ENCODE data around the gene FRMD4A. TPM values are rescaled to one million over a fixed set of nuclear protein-coding genes. Genes with fewer than 3 reads are reported as not detected.

The FRMD4A gene
- total RNA-seq, 2 donors from 2014 or later: 22.3 to 22.4 TPM

- Histone ChIP-seq H3K9me3 (ENCODE audit: control insufficient read depth, low read length) (no peaks in the 10 kb centered on the region), H3K27me3 (ENCODE audit: control insufficient read depth, insufficient read depth, low read length, poor library complexity, severe bottlenecking) (no peaks in the 10 kb centered on the region), H3K36me3 (ENCODE audit: control insufficient read depth, insufficient read depth, low read length) (peaks cover 8% of the 10 kb centered on the region), H3K4me3 (ENCODE audit: low read length) (no peak overlapping the region), H3K27ac (ENCODE audit: low read depth, low read length) (no peak overlapping the region), H3K9ac (ENCODE audit: extremely low read depth, low read length, poor library complexity, severe bottlenecking) (no peak overlapping the region), H3K4me1 (ENCODE audit: control insufficient read depth, insufficient read depth, low read length) (peaks cover 9% of the 10 kb centered on the region)
- DNase-seq: no peak
- TF ChIP-seq CTCF (conservative IDR thresholded peaks at IDR 0.05): no peak
- no peak overlapping the region for H3K27ac Mint-ChIP-seq
- no peaks in the 10 kb centered on the region for H3K9me3 Mint-ChIP-seq
- peaks cover 17% of the 10 kb centered on the region for H3K27me3 Mint-ChIP-seq (ENCODE audit: insufficient read depth)
- no peak overlapping the region for H3K4me3 Mint-ChIP-seq
- H3K36me3 Mint-ChIP-seq (ENCODE audit: low read depth): peaks cover 21% of the 10 kb centered on the region
- WGBS, 2 experiments (ENCODE audit: insufficient coverage in 1 of 2, insufficient read length in 1 of 2): 95 to 98% methylated on average over 3 to 6 of the region's 6 CpGs
- H3K4me1 Mint-ChIP-seq: peaks cover 27% of the 10 kb centered on the region
These were observed 699.1 kb downstream of the FRMD4A start for GRCh38 chr10:13631594-13631993.

- peaks cover 9% of the 10 kb centered on the region for H3K4me1 ChIP-seq (ENCODE audit: control insufficient read depth, insufficient read depth, low read length)
- Mint-ChIP-seq H3K9me3 (no peaks in the 10 kb centered on the region), H3K4me3 (no peak overlapping the region), H3K27ac (no peak overlapping the region), H3K27me3 (ENCODE audit: insufficient read depth) (peaks cover 20% of the 10 kb centered on the region), H3K4me1 (peaks cover 27% of the 10 kb centered on the region), H3K36me3 (ENCODE audit: low read depth) (peaks cover 19% of the 10 kb centered on the region)
- H3K27me3 ChIP-seq (ENCODE audit: control insufficient read depth, insufficient read depth, low read length, poor library complexity, severe bottlenecking): peaks cover 5% of the 10 kb centered on the region
- DNase-seq: no peak
- H3K27ac ChIP-seq (ENCODE audit: low read depth, low read length): no peak overlapping the region
- H3K4me3 ChIP-seq (ENCODE audit: low read length): no peak overlapping the region
- TF ChIP-seq CTCF (conservative IDR thresholded peaks at IDR 0.05): no peak
- H3K9ac ChIP-seq (ENCODE audit: extremely low read depth, low read length, poor library complexity, severe bottlenecking): no peak overlapping the region
- peaks cover 8% of the 10 kb centered on the region for H3K36me3 ChIP-seq (ENCODE audit: control insufficient read depth, insufficient read depth, low read length)
- H3K9me3 ChIP-seq (ENCODE audit: control insufficient read depth, low read length): no peaks in the 10 kb centered on the region
These were observed 700.5 kb downstream of the FRMD4A start for GRCh38 chr10:13630231-13630630.

GRCh38 chr10:13629116-13629515 is 701.6 kb downstream of the FRMD4A start:
- Histone ChIP-seq H3K9me3 (ENCODE audit: control insufficient read depth, low read length) (no peaks in the 10 kb centered on the region), H3K9ac (ENCODE audit: extremely low read depth, low read length, poor library complexity, severe bottlenecking) (peak overlapping the region; percentile 47), H3K4me1 (ENCODE audit: control insufficient read depth, insufficient read depth, low read length) (peaks cover 9% of the 10 kb centered on the region), H3K4me3 (ENCODE audit: low read length) (peak overlapping the region; percentile 54), H3K27ac (ENCODE audit: low read depth, low read length) (peak overlapping the region; percentile 76), H3K27me3 (ENCODE audit: control insufficient read depth, insufficient read depth, low read length, poor library complexity, severe bottlenecking) (peaks cover 5% of the 10 kb centered on the region), H3K36me3 (ENCODE audit: control insufficient read depth, insufficient read depth, low read length) (peaks cover 8% of the 10 kb centered on the region)
- H3K9me3 Mint-ChIP-seq: no peaks in the 10 kb centered on the region
- H3K36me3 Mint-ChIP-seq (ENCODE audit: low read depth): peaks cover 19% of the 10 kb centered on the region
- DNase-seq: no peak
- H3K4me1 Mint-ChIP-seq: peaks cover 27% of the 10 kb centered on the region
- no peak for TF ChIP-seq CTCF (conservative IDR thresholded peaks at IDR 0.05)
- peaks cover 25% of the 10 kb centered on the region for H3K27me3 Mint-ChIP-seq (ENCODE audit: insufficient read depth)
- H3K4me3 Mint-ChIP-seq: no peak overlapping the region
- 96 to 100% methylated on average over 2 of the region's 2 CpGs for WGBS, 2 experiments (ENCODE audit: insufficient coverage in 1 of 2, insufficient read length in 1 of 2)
- peak overlapping the region; percentile 52 for H3K27ac Mint-ChIP-seq

Data from endodermal cell (in vitro differentiated cells).